Parathyroid adenoma (tissue), 2 donors: ENCODE data around the gene APOBEC3A.

Experiments used
- H2AFZ ChIP-seq: fragments of 300-600 bp; sonication (generic); one replicate; pipeline ENCODE4 v1.7.0; 2017; ENCODE audit warnings: antibody characterized with exemption, mild to moderate bottlenecking
- H3K27ac ChIP-seq: fragments of 300-600 bp; sonication (generic); one replicate; pipeline ENCODE4 v1.7.0; 2017
- H3K27me3 ChIP-seq: fragments of 300-600 bp; sonication (generic); one replicate; pipeline ENCODE4 v1.7.0; 2017; ENCODE audit warnings: low read length; ENCODE audit not compliant: control insufficient read depth, insufficient read depth
- H3K36me3 ChIP-seq: fragments of 300-600 bp; sonication (generic); one replicate; pipeline ENCODE4 v1.7.0; 2017; ENCODE audit warnings: low read length; ENCODE audit not compliant: control insufficient read depth, insufficient read depth
- H3K4me1 ChIP-seq: fragments of 300-600 bp; sonication (generic); one replicate; pipeline ENCODE4 v1.7.0; 2017; ENCODE audit warnings: control low read depth
- H3K4me2 ChIP-seq: fragments of 300-600 bp; sonication (generic); one replicate; pipeline ENCODE4 v1.7.0; 2017; ENCODE audit warnings: low read length
- H3K4me3 ChIP-seq: fragments of 300-600 bp; sonication (generic); one replicate; pipeline ENCODE4 v1.7.0; 2017; ENCODE audit warnings: low read depth, low read length
- H3K79me2 ChIP-seq: fragments of 300-600 bp; sonication (generic); one replicate; pipeline ENCODE4 v1.7.0; 2017; ENCODE audit warnings: control low read depth
- H3K9ac ChIP-seq: fragments of 300-600 bp; sonication (generic); one replicate; pipeline ENCODE4 v1.7.0; 2017; ENCODE audit warnings: mild to moderate bottlenecking
- H3K9me3 ChIP-seq: fragments of 300-600 bp; sonication (generic); one replicate; pipeline ENCODE4 v1.7.0; 2017; ENCODE audit warnings: low read length; ENCODE audit not compliant: control insufficient read depth
- TF ChIP-seq, protein P1 (sequence below): fragments of 300-600 bp; sonication (generic); IDR thresholded peaks from one replicate; pipeline ENCODE4 v1.7.0; 2017; ENCODE audit warnings: antibody characterized with exemption, mild to moderate bottlenecking
- donor health status: primary hyperparathyroidism.

APOBEC3A gene

GRCh38 chr22:38971202-38971601, 13.8 kb downstream of the APOBEC3A start:
- TF ChIP-seq, protein P1, sequence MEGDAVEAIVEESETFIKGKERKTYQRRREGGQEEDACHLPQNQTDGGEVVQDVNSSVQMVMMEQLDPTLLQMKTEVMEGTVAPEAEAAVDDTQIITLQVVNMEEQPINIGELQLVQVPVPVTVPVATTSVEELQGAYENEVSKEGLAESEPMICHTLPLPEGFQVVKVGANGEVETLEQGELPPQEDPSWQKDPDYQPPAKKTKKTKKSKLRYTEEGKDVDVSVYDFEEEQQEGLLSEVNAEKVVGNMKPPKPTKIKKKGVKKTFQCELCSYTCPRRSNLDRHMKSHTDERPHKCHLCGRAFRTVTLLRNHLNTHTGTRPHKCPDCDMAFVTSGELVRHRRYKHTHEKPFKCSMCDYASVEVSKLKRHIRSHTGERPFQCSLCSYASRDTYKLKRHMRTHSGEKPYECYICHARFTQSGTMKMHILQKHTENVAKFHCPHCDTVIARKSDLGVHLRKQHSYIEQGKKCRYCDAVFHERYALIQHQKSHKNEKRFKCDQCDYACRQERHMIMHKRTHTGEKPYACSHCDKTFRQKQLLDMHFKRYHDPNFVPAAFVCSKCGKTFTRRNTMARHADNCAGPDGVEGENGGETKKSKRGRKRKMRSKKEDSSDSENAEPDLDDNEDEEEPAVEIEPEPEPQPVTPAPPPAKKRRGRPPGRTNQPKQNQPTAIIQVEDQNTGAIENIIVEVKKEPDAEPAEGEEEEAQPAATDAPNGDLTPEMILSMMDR, result no peak
- H3K9me3 ChIP-seq, result no peaks in the 10 kb centered on the region
- no peak overlapping the region for H3K27ac ChIP-seq
- H3K4me3 ChIP-seq, result no peak overlapping the region
- H3K9ac ChIP-seq, result no peak overlapping the region
- H2AFZ ChIP-seq, result no peak overlapping the region
- no peak overlapping the region for H3K4me2 ChIP-seq
- H3K36me3 ChIP-seq, result no peaks in the 10 kb centered on the region
- no peaks in the 10 kb centered on the region for H3K79me2 ChIP-seq
- H3K4me1 ChIP-seq, result no peaks in the 10 kb centered on the region
- H3K27me3 ChIP-seq, result no peaks in the 10 kb centered on the region

DNA sequence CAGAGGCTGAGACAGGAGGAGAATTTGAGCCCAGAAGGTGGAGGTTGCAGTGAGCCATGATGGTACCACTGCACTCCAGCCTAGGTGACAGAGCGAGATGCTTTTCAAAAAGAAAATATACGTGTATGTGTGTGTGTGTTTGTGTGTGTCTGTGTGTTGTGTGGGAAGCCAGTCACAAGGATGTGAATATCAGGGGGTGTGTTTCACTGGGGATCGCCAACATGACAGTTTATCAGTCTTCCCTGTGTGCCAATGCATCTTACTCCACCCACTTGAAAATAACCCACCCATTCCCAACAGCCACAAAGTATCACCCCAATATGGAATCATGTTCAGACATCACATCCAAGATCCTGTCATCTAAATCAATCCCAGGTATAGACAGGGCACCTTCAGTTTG, 14.4 kb downstream of the APOBEC3A start:
- Histone ChIP-seq H3K4me1 (no peaks in the 10 kb centered on the region), H3K9ac (no peak overlapping the region), H3K36me3 (no peaks in the 10 kb centered on the region), H3K4me3 (no peak overlapping the region), H3K9me3 (no peaks in the 10 kb centered on the region), H3K27me3 (no peaks in the 10 kb centered on the region), H3K27ac (no peak overlapping the region), H3K4me2 (no peak overlapping the region), H3K79me2 (no peaks in the 10 kb centered on the region), H2AFZ (no peak overlapping the region)
- TF ChIP-seq, protein P1, result no peak

- TF ChIP-seq, protein P1, result no peak
- no peak overlapping the region for H3K27ac ChIP-seq
Measured at GRCh38 chr22:38972558-38972957, 15.1 kb downstream of the APOBEC3A start.

DNA sequence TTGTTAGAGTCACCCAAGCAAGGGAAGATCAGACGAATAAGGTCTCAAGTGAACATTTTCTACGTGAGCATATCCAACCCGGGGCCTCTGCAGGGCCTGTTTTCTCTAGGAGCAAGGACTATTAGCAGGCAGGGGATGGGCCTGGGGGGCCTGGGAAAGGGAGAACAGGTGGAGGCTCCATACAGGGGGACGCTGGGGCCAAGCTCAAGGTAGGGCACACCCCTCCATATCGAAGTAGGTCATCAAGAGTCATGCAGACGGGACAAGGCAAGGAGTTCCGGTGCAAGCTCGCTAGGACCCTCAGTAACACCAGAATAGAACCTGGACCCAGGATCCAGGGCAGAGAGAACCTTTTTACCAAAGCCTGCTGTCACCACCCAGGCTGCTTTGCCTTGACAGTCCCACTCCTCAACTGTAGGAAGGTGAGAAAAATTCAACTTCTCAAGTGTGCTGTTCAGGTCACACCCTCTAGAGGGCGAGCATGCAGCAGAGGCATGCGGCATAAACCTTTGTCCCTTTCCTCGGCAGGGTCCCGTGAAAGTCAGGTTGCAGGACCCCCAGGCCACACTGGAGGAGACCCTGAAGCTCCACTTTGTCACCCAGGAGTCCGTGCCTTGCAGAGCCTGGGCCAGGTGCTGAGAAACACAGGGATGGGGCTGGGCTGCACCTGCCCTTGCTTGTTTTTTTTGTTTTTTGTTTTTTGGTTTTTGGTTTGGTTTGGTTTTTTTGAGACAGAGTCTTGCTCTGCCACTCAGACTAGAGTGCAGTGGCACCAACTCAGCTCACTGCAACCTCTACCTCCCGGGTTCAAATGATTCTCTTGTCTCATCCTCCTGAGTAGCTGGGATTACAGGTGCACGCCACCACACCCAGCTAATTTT, 16.1 kb downstream of the APOBEC3A start:
- Histone ChIP-seq H3K4me2 (no peak overlapping the region), H3K4me1 (no peaks in the 10 kb centered on the region), H3K27me3 (no peaks in the 10 kb centered on the region), H3K4me3 (no peak overlapping the region), H3K9me3 (no peaks in the 10 kb centered on the region), H3K36me3 (no peaks in the 10 kb centered on the region), H2AFZ (peak overlapping the region; percentile 50), H3K9ac (no peak overlapping the region), H3K79me2 (no peaks in the 10 kb centered on the region), H3K27ac (no peak overlapping the region)
- TF ChIP-seq, protein P1, result peak; percentile 50

More at GRCh38 chr22:38972558-38972957, 15.1 kb downstream of the APOBEC3A start:
- H3K27me3 ChIP-seq, result no peaks in the 10 kb centered on the region
- no peak overlapping the region for H3K9ac ChIP-seq
- no peak overlapping the region for H3K4me3 ChIP-seq
- no peak overlapping the region for H3K4me2 ChIP-seq
- no peaks in the 10 kb centered on the region for H3K79me2 ChIP-seq
- H2AFZ ChIP-seq, result no peak overlapping the region
- no peaks in the 10 kb centered on the region for H3K9me3 ChIP-seq
- H3K4me1 ChIP-seq, result no peaks in the 10 kb centered on the region
- no peaks in the 10 kb centered on the region for H3K36me3 ChIP-seq
